ENCODE results near the gene FGD4.

Gene FGD4

DNA sequence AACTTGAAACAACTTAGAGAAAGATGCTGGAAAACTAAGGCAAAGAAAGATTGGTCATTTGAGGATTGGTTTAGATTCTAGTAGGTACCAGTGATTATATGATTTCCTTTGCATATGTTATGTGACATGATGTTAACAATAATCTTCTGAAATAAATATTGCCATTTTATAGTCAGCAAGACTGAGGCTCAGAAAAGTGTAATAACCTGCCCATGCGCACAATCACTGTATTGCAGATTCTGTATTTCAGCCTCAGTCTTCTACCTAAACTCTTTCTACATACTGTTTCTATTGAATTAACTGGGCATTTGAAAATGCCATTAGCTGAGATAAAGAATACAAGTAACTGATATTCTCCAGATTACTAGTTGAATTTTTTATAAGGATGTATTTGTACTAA lies 61.3 kb downstream of the FGD4 start:
- no peak for DNase-seq

- no peak for DNase-seq
Measured at GRCh38 chr12:32462908-32463307, 63.5 kb downstream of the FGD4 start.

DNA sequence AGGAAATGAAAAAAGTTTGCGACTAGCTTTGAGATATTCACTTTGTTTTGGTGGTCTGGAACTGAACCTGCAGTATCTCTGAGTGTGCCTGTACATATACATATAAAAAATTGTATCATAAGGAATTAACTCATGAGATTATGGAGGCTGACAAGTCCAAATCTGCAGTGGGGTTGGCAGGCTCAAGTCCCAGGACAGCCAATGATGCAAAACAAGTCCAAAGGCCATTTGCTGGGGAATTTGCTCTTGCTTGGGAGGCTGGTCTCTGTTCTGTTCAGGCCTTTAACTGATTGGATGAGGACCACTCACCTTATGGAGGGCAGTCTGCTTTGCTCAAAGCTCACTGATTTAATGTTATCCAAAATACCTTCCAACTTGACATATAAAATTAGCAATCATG lies 66.8 kb downstream of the FGD4 start:
- no peak for DNase-seq

- no peak for DNase-seq
Measured at GRCh38 chr12:32466986-32467711, 67.8 kb downstream of the FGD4 start.

GRCh38 chr12:32467959-32468863 lies 68.9 kb downstream of the FGD4 start:
- no peak for DNase-seq

DNA sequence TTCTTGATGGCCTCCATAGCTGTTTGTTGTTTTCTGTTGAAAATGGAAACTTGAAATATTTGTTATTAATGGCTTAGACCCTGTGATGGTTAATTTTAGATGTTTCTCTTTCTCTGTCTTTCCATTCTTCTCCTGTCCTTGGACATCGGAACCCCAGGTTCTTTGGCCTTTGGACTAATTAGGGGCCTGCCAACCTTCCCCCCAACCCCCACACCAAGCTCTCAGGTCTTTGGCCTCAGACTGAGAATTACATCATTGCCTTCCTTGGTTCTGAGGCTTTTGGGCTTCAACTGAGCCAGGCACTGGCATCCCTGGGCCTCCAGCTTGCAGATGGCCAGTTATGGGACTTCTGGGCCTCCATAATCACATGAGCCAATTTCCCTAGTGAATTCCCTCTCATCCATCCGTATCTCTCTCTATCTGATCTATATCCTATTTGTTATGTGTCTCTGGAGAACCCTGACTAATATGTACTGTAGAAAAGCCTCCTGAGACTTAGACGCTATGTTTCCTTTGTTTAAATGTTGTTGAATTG lies 71.6 kb downstream of the FGD4 start:
- DNase-seq: no peak

GRCh38 chr12:32471591-32472001 lies 72.2 kb downstream of the FGD4 start:
- no peak for DNase-seq

GRCh38 chr12:32475724-32476123 lies 76.4 kb downstream of the FGD4 start:
- no peak for DNase-seq

DNA sequence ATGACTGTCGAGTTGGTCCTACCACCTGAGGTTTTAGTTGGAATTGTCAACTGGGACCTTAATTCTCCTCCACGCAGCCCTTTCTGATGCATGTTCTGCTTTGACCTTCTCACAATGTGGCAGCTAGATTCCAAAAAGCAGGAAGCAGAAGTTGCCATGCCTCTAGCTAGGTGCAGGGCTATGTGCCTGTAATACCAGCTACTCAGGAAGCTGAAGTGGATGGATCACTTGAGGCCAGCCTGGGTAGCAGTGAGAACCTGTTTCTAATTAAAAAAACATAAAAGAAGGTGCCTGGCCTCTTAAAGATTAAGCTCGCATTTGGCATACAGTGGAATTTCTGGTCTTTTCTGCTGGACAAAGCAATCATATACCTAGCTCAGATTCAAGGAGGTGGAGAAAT lies 77.1 kb downstream of the FGD4 start:
- DNase-seq: no peak

DNA sequence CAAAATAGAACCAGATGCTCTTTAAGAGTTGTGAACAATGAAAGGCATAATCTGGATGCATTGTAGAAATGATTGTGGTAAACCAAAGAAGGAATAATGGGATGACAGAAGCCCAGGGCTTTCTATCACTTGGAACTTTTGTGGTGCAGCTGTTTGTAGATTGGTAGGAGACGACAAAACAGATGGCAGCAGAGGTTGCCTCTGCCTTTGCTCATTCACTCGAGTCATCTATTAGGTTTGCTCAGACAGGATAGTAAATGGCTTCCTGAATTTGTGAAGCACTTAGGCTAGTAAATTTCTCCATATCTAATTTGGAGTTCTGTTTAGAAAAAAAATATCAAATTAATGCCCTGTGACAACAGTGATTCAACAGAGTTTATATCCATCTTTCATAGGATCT lies 78.4 kb downstream of the FGD4 start:
- no peak for DNase-seq

- DNase-seq: no peak
Measured at GRCh38 chr12:32478166-32478565, 78.8 kb downstream of the FGD4 start.

DNA sequence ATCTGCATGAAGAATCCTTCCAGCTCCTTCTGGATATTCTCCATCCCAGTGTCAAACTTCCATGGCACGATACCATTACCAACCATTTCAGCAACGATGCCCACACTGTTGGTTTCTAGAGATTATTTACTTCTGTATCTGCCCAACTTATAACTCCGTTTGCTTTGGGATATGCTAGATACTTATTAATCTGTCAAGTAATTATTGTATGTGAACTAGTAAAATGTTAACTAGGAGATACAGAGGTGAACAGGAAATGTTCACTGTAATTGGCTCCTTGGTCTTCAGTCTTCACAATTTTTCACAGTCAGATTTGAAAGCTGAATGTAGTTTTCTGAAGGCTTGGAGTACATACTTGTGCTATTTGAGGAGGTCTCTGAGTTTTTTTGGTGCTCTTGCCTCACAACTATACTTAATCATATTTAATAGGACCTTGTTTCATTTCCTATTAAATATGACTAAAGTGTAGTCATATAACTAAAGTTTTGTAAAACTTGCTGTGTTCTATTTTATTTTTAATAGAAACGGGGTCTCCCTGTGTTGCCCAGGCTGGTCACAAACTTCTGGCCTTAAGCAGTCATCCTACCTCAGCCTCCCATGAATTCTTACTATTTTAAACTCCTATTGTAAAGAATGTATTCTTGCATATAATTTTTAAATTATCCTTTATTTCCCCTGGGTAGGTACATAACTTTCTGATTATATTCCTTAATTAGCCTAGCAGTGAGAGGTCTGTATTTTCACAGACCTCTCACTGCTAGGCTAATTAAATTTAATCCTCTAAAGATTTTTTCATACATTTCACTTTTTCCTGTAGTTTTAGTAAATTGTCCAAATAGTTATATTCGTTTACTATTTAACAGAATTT lies 79.7 kb downstream of the FGD4 start:
- no peak for DNase-seq

GRCh38 chr12:32482226-32482625 lies 82.9 kb downstream of the FGD4 start:
- DNase-seq: no peak

- DNase-seq: no peak
Measured at GRCh38 chr12:32483499-32483898, 84.1 kb downstream of the FGD4 start.

- no peak for DNase-seq
Measured at GRCh38 chr12:32483993-32484392, 84.6 kb downstream of the FGD4 start.

GRCh38 chr12:32486158-32486557 lies 86.8 kb downstream of the FGD4 start:
- DNase-seq: no peak

DNA sequence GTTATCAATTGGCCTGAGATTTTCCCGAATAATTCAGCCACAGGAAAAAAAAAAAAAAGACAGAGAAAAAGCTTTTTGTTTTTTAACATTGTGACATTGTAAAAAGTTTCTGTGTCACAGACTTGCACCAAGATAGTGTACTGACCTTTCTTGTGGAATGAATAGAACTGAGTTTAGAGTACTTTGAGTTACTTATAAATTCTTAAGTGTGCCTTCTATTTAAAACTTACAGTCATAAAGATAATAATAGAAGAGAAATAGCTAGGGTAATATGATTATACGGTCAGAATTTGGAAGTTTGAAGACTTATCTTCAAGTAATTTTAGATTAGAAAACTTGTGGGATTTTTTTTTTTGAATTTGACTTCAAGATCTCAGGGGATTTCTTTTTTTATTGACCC lies 88.8 kb downstream of the FGD4 start:
- DNase-seq: no peak

- DNase-seq: no peak
Measured at GRCh38 chr12:32489070-32489469, 89.7 kb downstream of the FGD4 start.

DNA sequence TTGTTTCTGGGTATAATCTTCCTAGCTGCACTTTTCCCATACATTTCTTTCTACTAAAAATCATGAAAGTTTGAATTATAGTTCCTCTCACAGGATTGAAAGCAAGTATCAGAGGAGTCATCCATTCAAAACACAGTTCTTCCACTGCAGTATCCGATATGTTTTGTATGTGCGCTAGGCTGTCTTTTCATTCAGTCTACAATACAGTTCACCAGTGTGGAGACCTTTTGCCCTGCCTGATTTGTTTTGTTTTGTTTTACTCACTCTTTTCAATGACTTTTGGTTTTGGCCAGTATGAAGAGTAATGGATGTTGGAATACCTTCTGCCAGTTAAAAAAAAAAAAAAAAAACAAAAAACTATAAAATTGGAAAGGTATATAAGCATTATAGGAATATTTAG lies 91.4 kb downstream of the FGD4 start:
- DNase-seq: no peak

GRCh38 chr12:32493282-32493681 lies 93.9 kb downstream of the FGD4 start:
- no peak for DNase-seq

GRCh38 chr12:32494656-32495055 lies 95.3 kb downstream of the FGD4 start:
- no peak for DNase-seq

DNA sequence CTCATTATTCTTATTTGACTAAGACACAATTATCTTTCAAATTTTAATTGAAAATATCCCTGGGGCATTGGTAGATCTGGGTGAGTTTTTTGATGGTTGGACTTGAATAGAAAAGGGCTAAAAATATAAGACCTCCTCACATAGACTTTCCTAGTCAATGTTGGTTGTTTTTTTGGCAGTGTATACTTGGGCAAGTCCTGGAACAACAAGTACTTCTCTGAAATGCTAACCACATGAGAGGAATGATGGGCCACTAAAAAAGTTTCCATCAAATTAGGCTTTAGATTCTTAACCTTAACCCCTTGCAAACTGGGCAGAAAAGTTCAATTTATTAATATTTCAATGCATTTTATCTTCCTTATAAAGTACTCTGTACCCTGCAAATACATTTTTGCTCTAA lies 97.6 kb downstream of the FGD4 start:
- no peak for DNase-seq

- DNase-seq: no peak
Measured at GRCh38 chr12:32497864-32498263, 98.5 kb downstream of the FGD4 start.

All from DMS153 (cell line).